Left ventricle myocardium inferior (tissue), 1 donor: ENCODE results near the gene TUG1. TPM values are rescaled to one million over a fixed set of nuclear protein-coding genes. Genes with fewer than 3 reads are reported as not detected.

Source experiments
- DNase-seq: peaks from one replicate; pipeline ENCODE4 v3.0.0-alpha.2; 2020
- H3K27ac ChIP-seq: fragments of 200-600 bp; replicated peaks from 2 replicates; pipeline ENCODE4 v1.8.0; 2021
- H3K27me3 ChIP-seq: fragments of 200-600 bp; 2 replicates; pipeline ENCODE4 v1.8.0; 2021; ENCODE audit warnings: low read depth
- H3K36me3 ChIP-seq: fragments of 200-600 bp; 2 replicates; pipeline ENCODE4 v1.8.0; 2021
- H3K4me1 ChIP-seq: fragments of 200-600 bp; 2 replicates; pipeline ENCODE4 v1.8.0; 2021
- H3K4me3 ChIP-seq: fragments of 200-600 bp; 2 replicates; pipeline ENCODE4 v1.8.0; 2021; ENCODE audit warnings: mild to moderate bottlenecking, moderate library complexity
- H3K9me3 ChIP-seq: fragments of 200-600 bp; replicated peaks from 2 replicates; pipeline ENCODE4 v1.8.0; 2021
- CTCF ChIP-seq: fragments of 200-600 bp; IDR thresholded peaks from 2 replicates; pipeline ENCODE4 v1.8.0; 2021; ENCODE audit warnings: antibody characterized with exemption, mild to moderate bottlenecking, borderline replicate concordance
- intact Hi-C: fragments of 100-400 bp; cut with micrococcal nuclease; formaldehyde crosslinking; loops from one replicate; pipeline ENCODE4 v1.11.0; 2022
- total RNA-seq: library from RNA; stranded (reverse); fragmentation: NEBNext Ultra II Directional; extraction: Animal tissue kit (Norgen Biotek cat#: 25700); gene quantifications from one replicate; pipeline ENCODE4 v1.2.1, GENCODE V29; 2021
- donor health status: DM: no; HTN: yes; CAD: no; lungs with severe emphysema.

TUG1 gene
- total RNA-seq, 1 donor from 2014 or later = 33.6 TPM

- H3K27ac ChIP-seq = no peak overlapping the region
- no peak for TF ChIP-seq CTCF
These were observed 38.8 kb upstream of the TUG1 start for GRCh38 chr22:30930228-30930627.

GRCh38 chr22:30931541-30932300, 37.3 kb upstream of the TUG1 start:
- no peak for DNase-seq
- no peak overlapping the region for H3K27ac ChIP-seq
- no peaks in the 10 kb centered on the region for H3K27me3 ChIP-seq
- H3K4me3 ChIP-seq = no peak overlapping the region
- no peaks in the 10 kb centered on the region for H3K9me3 ChIP-seq
- no peak for TF ChIP-seq CTCF
- peaks cover 97% of the 10 kb centered on the region for H3K36me3 ChIP-seq
- peaks cover 10% of the 10 kb centered on the region for H3K4me1 ChIP-seq
- intact Hi-C loops = no loop called here

More at GRCh38 chr22:30930228-30930627, 38.8 kb upstream of the TUG1 start:
- no peak for DNase-seq
- Histone ChIP-seq H3K9me3 (no peaks in the 10 kb centered on the region), H3K36me3 (peaks cover 95% of the 10 kb centered on the region), H3K4me3 (no peak overlapping the region), H3K4me1 (peaks cover 10% of the 10 kb centered on the region), H3K27me3 (no peaks in the 10 kb centered on the region)
- intact Hi-C loops = no loop called here

GRCh38 chr22:30932661-30933060, 36.4 kb upstream of the TUG1 start:
- no peak for DNase-seq
- no peak for TF ChIP-seq CTCF
- intact Hi-C loops = no loop called here

GRCh38 chr22:30933457-30933856, 35.6 kb upstream of the TUG1 start:
- intact Hi-C loops = no loop called here
- TF ChIP-seq CTCF = no peak
- peaks cover 10% of the 10 kb centered on the region for H3K4me1 ChIP-seq
- no peaks in the 10 kb centered on the region for H3K9me3 ChIP-seq
- no peaks in the 10 kb centered on the region for H3K27me3 ChIP-seq
- no peak for DNase-seq
- no peak overlapping the region for H3K4me3 ChIP-seq
- H3K36me3 ChIP-seq = peaks cover 97% of the 10 kb centered on the region
- no peak overlapping the region for H3K27ac ChIP-seq

More at GRCh38 chr22:30932661-30933060, 36.4 kb upstream of the TUG1 start:
- no peaks in the 10 kb centered on the region for H3K9me3 ChIP-seq
- H3K36me3 ChIP-seq = peaks cover 97% of the 10 kb centered on the region
- H3K27me3 ChIP-seq = no peaks in the 10 kb centered on the region
- H3K4me3 ChIP-seq = no peak overlapping the region
- peaks cover 10% of the 10 kb centered on the region for H3K4me1 ChIP-seq
- no peak overlapping the region for H3K27ac ChIP-seq

- DNase-seq = no peak
- intact Hi-C loops = no loop called here
- Histone ChIP-seq H3K27me3 (no peaks in the 10 kb centered on the region), H3K4me3 (no peak overlapping the region), H3K9me3 (no peaks in the 10 kb centered on the region), H3K36me3 (peaks cover 98% of the 10 kb centered on the region), H3K27ac (no peak overlapping the region), H3K4me1 (peaks cover 6% of the 10 kb centered on the region)
- no peak for TF ChIP-seq CTCF
These were observed 35.0 kb upstream of the TUG1 start for GRCh38 chr22:30934053-30934452.
